Endothelial cell of umbilical vein (primary cell): ENCODE results near the gene B4GALT5. TPM values are rescaled to one million over a fixed set of nuclear protein-coding genes. Genes with fewer than 3 reads are reported as not detected.

Source experiments
- BruUV-seq: library from RNA; stranded (reverse); fragments of 400-500 nt; replicated peaks from 2 replicates; lab custom pipeline; 2021; lab: Mats Ljungman, UMichigan
- CTCF ChIA-PET: fragments of 300-600, 350-600 bp; sonication (Branson Sonifier 250); formaldehyde crosslinking; loops from one replicate; lab custom pipeline; 2021; ENCODE audit warnings: antibody characterized with exemption, inconsistent platforms; lab: Charles Lee
- POLR2A ChIA-PET: fragments of 300-600, 350-600 bp; sonication (Branson Sonifier 250); formaldehyde crosslinking; loops from one replicate; lab custom pipeline; 2021; ENCODE audit warnings: antibody characterized with exemption, inconsistent platforms; lab: Charles Lee
- DNase-seq: peaks from one replicate; pipeline ENCODE4 v3.0.0-alpha.2; 2011; ENCODE audit warnings: low read depth, low spot score
- FAIRE-seq: peaks from 2 replicates; lab custom pipeline; 2011; peaks lifted over from hg19 to GRCh38; lab: Jason Lieb, UNC
- H2AFZ ChIP-seq: 2 replicates; pipeline ENCODE4 v1.6.0; 2012; ENCODE audit warnings: low read depth, low read length, control low read depth, inconsistent platforms
- H3K27ac ChIP-seq: 2 replicates; pipeline ENCODE4 v1.5.1; 2011; ENCODE audit warnings: low read depth, mild to moderate bottlenecking, control low read depth, low read length, moderate library complexity; ENCODE audit not compliant: insufficient read depth
- H3K27me3 ChIP-seq, 2 experiments: 2 replicates each; pipeline versions ENCODE4 v1.6.0 to v1.6.1; 2011; ENCODE audit warnings: low read length in 2 of 2, mixed read lengths in 1 of 2; ENCODE audit not compliant: control insufficient read depth in 2 of 2, insufficient read depth in 2 of 2
- H3K36me3 ChIP-seq, 2 experiments: 2 replicates in 1 of 2; 3 replicates in 1 of 2; pipeline ENCODE4 v1.5.1; 2011; ENCODE audit warnings: low read length in 2 of 2, mild to moderate bottlenecking in 1 of 2, moderate library complexity in 1 of 2; ENCODE audit not compliant: control insufficient read depth in 2 of 2, insufficient read depth in 2 of 2; ENCODE audit errors: extremely low read depth in 1 of 2
- H3K4me1 ChIP-seq: 3 replicates; pipeline ENCODE4 v1.5.1; 2011; ENCODE audit warnings: mild to moderate bottlenecking, low read length; ENCODE audit not compliant: control insufficient read depth, insufficient read depth; ENCODE audit errors: extremely low read depth
- H3K4me2 ChIP-seq: 2 replicates; pipeline ENCODE4 v1.6.1; 2011; ENCODE audit warnings: low read length, control low read depth, mixed read lengths; ENCODE audit not compliant: insufficient read depth
- H3K4me3 ChIP-seq, 3 experiments: fragments of 200-600 bp in 1 of 3; sonication (generic), shearing (Covaris generic) in 1 of 3; replicated peaks in 1 of 3; 2 replicates each; pipeline ENCODE4 v1.5.1; 2011 to 2016; ENCODE audit warnings: control low read depth in 3 of 3, low read length in 3 of 3, mild to moderate bottlenecking in 2 of 3, inconsistent platforms in 1 of 3, low read depth in 1 of 3, moderate library complexity in 1 of 3; ENCODE audit not compliant: insufficient read depth in 1 of 3
- H3K79me2 ChIP-seq: 2 replicates; pipeline ENCODE4 v1.6.0; 2012; ENCODE audit warnings: low read length, inconsistent platforms; ENCODE audit not compliant: control insufficient read depth, insufficient read depth
- H3K9ac ChIP-seq: replicated peaks from 2 replicates; pipeline ENCODE3; 2011; ENCODE audit warnings: low read length, control low read depth; ENCODE audit not compliant: insufficient read depth; ENCODE audit errors: extremely low read depth
- H3K9me1 ChIP-seq: replicated peaks from 3 replicates; pipeline ENCODE4 v1.6.0; 2011; ENCODE audit warnings: mild to moderate bottlenecking, low read length; ENCODE audit not compliant: control insufficient read depth, insufficient read depth; ENCODE audit errors: extremely low read depth
- H3K9me3 ChIP-seq: replicated peaks from 2 replicates; pipeline ENCODE4 v1.5.1; 2012; ENCODE audit warnings: low read length, inconsistent platforms; ENCODE audit not compliant: control insufficient read depth, insufficient read depth
- H4K20me1 ChIP-seq: replicated peaks from 2 replicates; pipeline ENCODE3; 2011; ENCODE audit warnings: mild to moderate bottlenecking, low read length; ENCODE audit not compliant: control insufficient read depth, insufficient read depth; ENCODE audit errors: extremely low read depth
- EZH2 ChIP-seq: IDR thresholded peaks from 2 replicates; pipeline ENCODE4 v1.6.1; 2012; ENCODE audit warnings: borderline replicate concordance, low read depth, mild to moderate bottlenecking, moderate library complexity, low read length, inconsistent platforms; ENCODE audit not compliant: severe bottlenecking
- FOS ChIP-seq: IDR thresholded peaks from 2 replicates; pipeline ENCODE4 v1.6.1; 2011; ENCODE audit warnings: mild to moderate bottlenecking, low read length, moderate library complexity, borderline replicate concordance; ENCODE audit not compliant: insufficient read depth
- GATA2 ChIP-seq: IDR thresholded peaks from 2 replicates; pipeline ENCODE4 v1.7.0; 2011; ENCODE audit warnings: low read depth, mild to moderate bottlenecking, moderate library complexity, mixed read lengths, low read length; ENCODE audit not compliant: insufficient read length, insufficient read depth
- JUN ChIP-seq: IDR thresholded peaks from 2 replicates; pipeline ENCODE4 v1.6.1; 2011; ENCODE audit warnings: borderline replicate concordance, low read depth; ENCODE audit not compliant: insufficient read length, insufficient read depth
- MAX ChIP-seq: IDR thresholded peaks from 2 replicates; pipeline ENCODE4 v1.6.1; 2011; ENCODE audit not compliant: insufficient read depth, insufficient read length
- MYC ChIP-seq: IDR thresholded peaks from one replicate; pipeline ENCODE4 v1.6.1; 2011; ENCODE audit warnings: mild to moderate bottlenecking, low read depth, low read length
- POLR2A ChIP-seq: IDR thresholded peaks from 2 replicates; pipeline ENCODE4 v1.6.1; 2012; ENCODE audit warnings: low read depth, mild to moderate bottlenecking, control low read depth, low read length
- POLR2AphosphoS5 ChIP-seq: IDR thresholded peaks from 2 replicates; pipeline ENCODE4 v1.6.1; 2012; ENCODE audit warnings: low read depth, mild to moderate bottlenecking, control low read depth, low read length, moderate library complexity; ENCODE audit not compliant: insufficient read depth
- dilution Hi-C: fragments of 300-500 bp; cut with MboI; formaldehyde crosslinking; loops from one replicate; pipeline ENCODE4 v1.15.0; 2019; ENCODE audit warnings: low sequenced_read_pairs; ENCODE audit not compliant: extremely low pct_ligation_motif_present
- intact Hi-C: fragments of 100-400 bp; cut with micrococcal nuclease; formaldehyde crosslinking; loops from one replicate; pipeline ENCODE4 v1.10.0; 2022
- polyA plus RNA-seq, 4 experiments: library from polyadenylated mRNA; depleted of rRNA in 3 of 4; stranded (reverse) in 3 of 4; unstranded in 1 of 4; fragments of >200 nt; gene quantifications; 2 replicates each; pipeline versions ENCODE4 v1.2.1 to v1.2.3, GENCODE V29; 2011 to 2012; ENCODE audit warnings: missing spikeins in 1 of 4
- total RNA-seq: library from RNA; stranded (reverse); gene quantifications from 2 replicates; pipeline ENCODE4 v1.2.3, GENCODE V29; 2021
- TF ChIP-seq, protein P1 (sequence below), 2 donors: IDR thresholded peaks; 1 replicate in 1 of 2; 2 replicates in 1 of 2; pipeline ENCODE4 v1.5.1; 2011; ENCODE audit warnings: low read length in 2 of 2, mild to moderate bottlenecking in 2 of 2, moderate library complexity in 2 of 2, control low read depth in 1 of 2, inconsistent platforms in 1 of 2, low read depth in 1 of 2; ENCODE audit not compliant: insufficient read depth in 1 of 2; ENCODE audit errors: extremely low read depth in 1 of 2

Gene B4GALT5
- total and polyA plus RNA-seq, 2 donors (not counting 3 experiments of a cell fraction or from before 2014, with no cell fraction given) = 54.4 to 70.1 TPM

DNA sequence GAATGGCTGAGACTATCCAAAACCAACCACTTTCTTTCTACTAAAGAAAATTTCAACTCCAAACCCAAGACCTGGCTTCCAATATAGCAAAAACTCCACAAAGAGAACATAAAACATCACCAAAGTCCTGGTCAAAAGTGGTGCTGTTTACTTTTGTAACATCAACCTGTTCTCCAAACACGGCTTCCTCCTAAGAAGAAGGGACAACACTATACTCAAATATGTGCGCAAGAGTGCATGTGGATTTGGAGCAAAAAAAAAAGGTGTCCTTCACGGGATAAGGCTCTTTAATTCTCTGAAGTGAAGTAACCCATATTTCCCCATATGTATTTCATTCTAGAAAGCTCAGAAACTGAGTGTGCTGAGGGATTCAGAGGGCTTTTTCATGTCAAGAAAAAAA is 6.6 kb downstream of the B4GALT5 start:
- Histone ChIP-seq H3K79me2 (peaks cover 97% of the 10 kb centered on the region), H3K4me1 (peaks cover 22% of the 10 kb centered on the region), H3K36me3 (no peaks in the 10 kb centered on the region), H3K27ac (no peak overlapping the region), H3K9me3 (no peaks in the 10 kb centered on the region), H3K4me3 (no peak overlapping the region), H3K4me2 (no peak overlapping the region), H3K9ac (no peak overlapping the region), H3K9me1 (no peaks in the 10 kb centered on the region), H2AFZ (no peak overlapping the region), H3K27me3 (no peaks in the 10 kb centered on the region), H4K20me1 (peaks cover 7% of the 10 kb centered on the region)
- dilution Hi-C loops (no loop called here), intact Hi-C loops (no loop called here)
- POLR2A ChIA-PET = no interaction called here
- DNase-seq = no peak
- TF ChIP-seq MYC = no peak
- no peak for TF ChIP-seq POLR2AphosphoS5
- TF ChIP-seq, protein P1, sequence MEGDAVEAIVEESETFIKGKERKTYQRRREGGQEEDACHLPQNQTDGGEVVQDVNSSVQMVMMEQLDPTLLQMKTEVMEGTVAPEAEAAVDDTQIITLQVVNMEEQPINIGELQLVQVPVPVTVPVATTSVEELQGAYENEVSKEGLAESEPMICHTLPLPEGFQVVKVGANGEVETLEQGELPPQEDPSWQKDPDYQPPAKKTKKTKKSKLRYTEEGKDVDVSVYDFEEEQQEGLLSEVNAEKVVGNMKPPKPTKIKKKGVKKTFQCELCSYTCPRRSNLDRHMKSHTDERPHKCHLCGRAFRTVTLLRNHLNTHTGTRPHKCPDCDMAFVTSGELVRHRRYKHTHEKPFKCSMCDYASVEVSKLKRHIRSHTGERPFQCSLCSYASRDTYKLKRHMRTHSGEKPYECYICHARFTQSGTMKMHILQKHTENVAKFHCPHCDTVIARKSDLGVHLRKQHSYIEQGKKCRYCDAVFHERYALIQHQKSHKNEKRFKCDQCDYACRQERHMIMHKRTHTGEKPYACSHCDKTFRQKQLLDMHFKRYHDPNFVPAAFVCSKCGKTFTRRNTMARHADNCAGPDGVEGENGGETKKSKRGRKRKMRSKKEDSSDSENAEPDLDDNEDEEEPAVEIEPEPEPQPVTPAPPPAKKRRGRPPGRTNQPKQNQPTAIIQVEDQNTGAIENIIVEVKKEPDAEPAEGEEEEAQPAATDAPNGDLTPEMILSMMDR (IDR thresholded peaks at IDR 0.05; ENCODE audit: extremely low read depth in 1 of 2, insufficient read depth in 1 of 2, low read depth in 1 of 2, low read length in 2 of 2) = no peak
- no peak for TF ChIP-seq FOS
- no peak for TF ChIP-seq GATA2
- no peak for TF ChIP-seq POLR2A
- no peak for TF ChIP-seq EZH2
- TF ChIP-seq MAX = no peak
- TF ChIP-seq JUN = no peak
- CTCF ChIA-PET = no interaction called here
- FAIRE-seq = no peak
- BruUV-seq = no TSS peak
